BLaER1 (cell line): ENCODE data around the gene DNAH2.

Experiments used
- H3K27ac ChIP-seq: shearing (Covaris generic); formaldehyde crosslinking; 2 replicates; pipeline ENCODE4 v1.8.1; 2022
- H3K27me3 ChIP-seq: shearing (Covaris generic); formaldehyde crosslinking; 2 replicates; pipeline ENCODE4 v1.8.1; 2022
- H3K36me3 ChIP-seq: shearing (Covaris generic); formaldehyde crosslinking; 2 replicates; pipeline ENCODE4 v1.8.1; 2022
- H3K4me1 ChIP-seq: shearing (Covaris generic); formaldehyde crosslinking; 2 replicates; pipeline ENCODE4 v1.8.1; 2022
- H3K4me2 ChIP-seq: shearing (Covaris generic); formaldehyde crosslinking; 2 replicates; pipeline ENCODE4 v1.8.1; 2022
- H3K4me3 ChIP-seq: shearing (Covaris generic); formaldehyde crosslinking; 2 replicates; pipeline ENCODE4 v1.8.1; 2022
- H3K9ac ChIP-seq: shearing (Covaris generic); formaldehyde crosslinking; 2 replicates; pipeline ENCODE4 v1.8.1; 2022
- H3K9me3 ChIP-seq: shearing (Covaris generic); formaldehyde crosslinking; 2 replicates; pipeline ENCODE4 v1.8.1; 2022
- H4K20me1 ChIP-seq: shearing (Covaris generic); formaldehyde crosslinking; 2 replicates; pipeline ENCODE4 v1.8.1; 2022
- Cebpa-rat ChIP-seq: shearing (Covaris generic); IDR thresholded peaks from 2 replicates; pipeline ENCODE4 v1.8.1; 2022

DNAH2 gene

GRCh38 chr17:7702776-7703175, 14.8 kb upstream of the DNAH2 start:
- Histone ChIP-seq H4K20me1 (peaks cover 62% of the 10 kb centered on the region), H3K4me2 (no peak overlapping the region), H3K27ac (no peak overlapping the region), H3K4me1 (peaks cover 18% of the 10 kb centered on the region), H3K4me3 (no peak overlapping the region), H3K9me3 (no peaks in the 10 kb centered on the region), H3K27me3 (peaks cover 52% of the 10 kb centered on the region), H3K9ac (no peak overlapping the region), H3K36me3 (peaks cover 50% of the 10 kb centered on the region)
- no peak for TF ChIP-seq Cebpa-rat

GRCh38 chr17:7703584-7704479, 13.7 kb upstream of the DNAH2 start:
- Histone ChIP-seq H3K4me2 (0 out of 2 replicates have a peak overlapping the region, but pooled peaks have one; percentile 73), H3K9ac (no peak overlapping the region), H3K4me1 (peaks cover 18% of the 10 kb centered on the region), H3K9me3 (no peaks in the 10 kb centered on the region), H4K20me1 (peaks cover 62% of the 10 kb centered on the region), H3K36me3 (peaks cover 42% of the 10 kb centered on the region), H3K4me3 (no peak overlapping the region), H3K27ac (no peak overlapping the region), H3K27me3 (peaks cover 60% of the 10 kb centered on the region)
- no peak for TF ChIP-seq Cebpa-rat

- Histone ChIP-seq H3K9ac (no peak within 1 kb of the TSS), H3K27ac (no peak within 1 kb of the TSS), H3K4me1 (peaks cover 21% of the 10 kb centered on the region), H4K20me1 (peaks cover 62% of the 10 kb centered on the region), H3K27me3 (peaks cover 60% of the 10 kb centered on the region), H3K9me3 (no peaks in the 10 kb centered on the region), H3K4me2 (peak within 1 kb of the TSS; percentile 73), H3K36me3 (peaks cover 37% of the 10 kb centered on the region), H3K4me3 (peak within 1 kb of the TSS; percentile 59)
- TF ChIP-seq Cebpa-rat = no peak
These were observed 12.8 kb upstream of the DNAH2 start, which contains the start of gene EFNB3 for GRCh38 chr17:7704601-7705268. Gene EFNB3 (plus strand): TSS chr17:7705202. CDS start chr17:7705599, 397 bp downstream.

- Histone ChIP-seq H3K27me3 (peaks cover 60% of the 10 kb centered on the region), H3K9ac (no peak overlapping the region), H4K20me1 (peaks cover 62% of the 10 kb centered on the region), H3K36me3 (peaks cover 29% of the 10 kb centered on the region), H3K27ac (no peak overlapping the region), H3K4me3 (peak overlapping the region; percentile 59), H3K4me2 (peak overlapping the region; percentile 73), H3K4me1 (peaks cover 28% of the 10 kb centered on the region), H3K9me3 (no peaks in the 10 kb centered on the region)
- no peak for TF ChIP-seq Cebpa-rat
These were observed 12.0 kb upstream of the DNAH2 start for GRCh38 chr17:7705269-7706255.

- peaks cover 17% of the 10 kb centered on the region for H3K36me3 ChIP-seq
- no peak for TF ChIP-seq Cebpa-rat
- H3K4me3 ChIP-seq = no peak overlapping the region
- no peaks in the 10 kb centered on the region for H3K9me3 ChIP-seq
- no peak overlapping the region for H3K9ac ChIP-seq
- peaks cover 66% of the 10 kb centered on the region for H3K27me3 ChIP-seq
- H4K20me1 ChIP-seq = peaks cover 57% of the 10 kb centered on the region
- H3K4me1 ChIP-seq = peaks cover 30% of the 10 kb centered on the region
- no peak overlapping the region for H3K27ac ChIP-seq
- H3K4me2 ChIP-seq = no peak overlapping the region
These were observed 10.8 kb upstream of the DNAH2 start for GRCh38 chr17:7706631-7707354.

GRCh38 chr17:7707446-7707845, 10.1 kb upstream of the DNAH2 start:
- H4K20me1 ChIP-seq = peaks cover 50% of the 10 kb centered on the region
- no peaks in the 10 kb centered on the region for H3K9me3 ChIP-seq
- TF ChIP-seq Cebpa-rat = no peak
- no peak overlapping the region for H3K27ac ChIP-seq
- peaks cover 10% of the 10 kb centered on the region for H3K36me3 ChIP-seq
- peaks cover 73% of the 10 kb centered on the region for H3K27me3 ChIP-seq
- H3K9ac ChIP-seq = no peak overlapping the region
- no peak overlapping the region for H3K4me3 ChIP-seq
- peaks cover 30% of the 10 kb centered on the region for H3K4me1 ChIP-seq
- H3K4me2 ChIP-seq = no peak overlapping the region

GRCh38 chr17:7707858-7708750, 9.4 kb upstream of the DNAH2 start:
- H3K27ac ChIP-seq = no peak overlapping the region
- H3K27me3 ChIP-seq = peaks cover 73% of the 10 kb centered on the region
- H3K9me3 ChIP-seq = no peaks in the 10 kb centered on the region
- H3K4me1 ChIP-seq = peaks cover 30% of the 10 kb centered on the region
- H3K36me3 ChIP-seq = peaks cover 4% of the 10 kb centered on the region
- no peak overlapping the region for H3K4me2 ChIP-seq
- no peak overlapping the region for H3K9ac ChIP-seq
- H4K20me1 ChIP-seq = peaks cover 44% of the 10 kb centered on the region
- TF ChIP-seq Cebpa-rat = no peak
- no peak overlapping the region for H3K4me3 ChIP-seq

- Histone ChIP-seq H3K4me1 (peaks cover 39% of the 10 kb centered on the region), H3K36me3 (no peaks in the 10 kb centered on the region), H3K27me3 (peaks cover 73% of the 10 kb centered on the region), H3K9ac (no peak overlapping the region), H3K4me3 (no peak overlapping the region), H3K9me3 (no peaks in the 10 kb centered on the region), H4K20me1 (peaks cover 34% of the 10 kb centered on the region), H3K4me2 (peak overlapping the region; percentile 22; the same call in 1 of the 2 replicates), H3K27ac (no peak overlapping the region)
- no peak for TF ChIP-seq Cebpa-rat
These were observed 8.5 kb upstream of the DNAH2 start for GRCh38 chr17:7709031-7709430.
